PC-9 (cell line): ENCODE measurements around the gene NRG2. TPM values are rescaled to one million over a fixed set of nuclear protein-coding genes. Genes with fewer than 3 reads are reported as not detected.

Experiments
- BruUV-seq: library from RNA; stranded (reverse); fragments of 400-500 nt; replicated peaks from 2 replicates; lab custom pipeline; 2021; lab: Mats Ljungman, UMichigan
- CTCF ChIA-PET: fragments of 300-600 bp; sonication (Branson Sonifier 250); formaldehyde crosslinking; loops from one replicate; lab custom pipeline; 2022; ENCODE audit warnings: antibody characterized with exemption; lab: Charles Lee
- POLR2A ChIA-PET: fragments of 300-600 bp; sonication (Branson Sonifier 250); formaldehyde crosslinking; loops from one replicate; lab custom pipeline; 2022; ENCODE audit warnings: antibody characterized with exemption; ENCODE audit not compliant: unreplicated experiment; lab: Charles Lee
- DNase-seq, 2 experiments: peaks; one replicate each; pipeline versions ENCODE4 v3.0.0 to v3.0.0-alpha.2; 2015 to 2022; ENCODE audit warnings: mixed read lengths in 1 of 2
- H2AFZ ChIP-seq: fragments of 200-600 bp; sonication (generic); 2 replicates; pipeline ENCODE4 v1.8.1; 2017; ENCODE audit warnings: antibody characterized with exemption
- H3F3A ChIP-seq: fragments of 200-600 bp; sonication (generic); 2 replicates; pipeline ENCODE4 v1.8.1; 2017; ENCODE audit warnings: antibody characterized with exemption, mild to moderate bottlenecking, low read depth; ENCODE audit not compliant: insufficient read depth
- H3K27ac ChIP-seq: fragments of 200-600 bp; sonication (generic); 2 replicates; pipeline ENCODE4 v1.6.1; 2016; ENCODE audit warnings: mixed run types
- H3K27me3 ChIP-seq: fragments of 200-600 bp; sonication (generic); 2 replicates; pipeline ENCODE4 v1.6.1; 2016; ENCODE audit warnings: low read depth, mixed run types; ENCODE audit not compliant: insufficient read depth
- H3K36me3 ChIP-seq: fragments of 200-600 bp; sonication (generic); 2 replicates; pipeline ENCODE4 v1.6.1; 2016; ENCODE audit warnings: low read depth, mixed run types
- H3K4me1 ChIP-seq: fragments of 200-600 bp; sonication (generic); replicated peaks from 2 replicates; pipeline ENCODE4 v1.6.1; 2016; ENCODE audit warnings: mixed run types; ENCODE audit not compliant: insufficient read depth
- H3K4me2 ChIP-seq: fragments of 200-600 bp; sonication (generic); 2 replicates; pipeline ENCODE4 v1.6.1; 2017; ENCODE audit warnings: mixed run types
- H3K4me3 ChIP-seq: fragments of 200-600 bp; sonication (generic); 2 replicates; pipeline ENCODE4 v1.6.1; 2016; ENCODE audit warnings: mixed run types
- H3K79me2 ChIP-seq: fragments of 200-600 bp; sonication (generic); 2 replicates; pipeline ENCODE4 v1.6.1; 2017; ENCODE audit warnings: low read depth, mixed run types
- H3K9me2 ChIP-seq: fragments of 200-600 bp; sonication (generic); 2 replicates; pipeline ENCODE4 v1.8.1; 2017; ENCODE audit warnings: mild to moderate bottlenecking; ENCODE audit not compliant: insufficient read depth
- H3K9me3 ChIP-seq: fragments of 200-600 bp; sonication (generic); 2 replicates; pipeline ENCODE4 v1.8.1; 2016; ENCODE audit warnings: low read depth; ENCODE audit not compliant: insufficient read depth
- H4K20me1 ChIP-seq: fragments of 200-600 bp; sonication (generic); 2 replicates; pipeline ENCODE4 v1.8.1; 2017; ENCODE audit not compliant: insufficient read depth
- CTCF ChIP-seq: fragments of 200-600 bp; sonication (generic); conservative IDR thresholded peaks from 2 replicates; pipeline ENCODE4 v1.6.1; 2017; ENCODE audit warnings: mixed run types, antibody characterized with exemption, mild to moderate bottlenecking, moderate library complexity
- EZH2 ChIP-seq: fragments of 200-600 bp; sonication (generic); IDR thresholded peaks from 2 replicates; pipeline ENCODE4 v1.8.0; 2017; ENCODE audit warnings: antibody characterized with exemption, low read depth
- intact Hi-C: fragments of 100-400 bp; cut with micrococcal nuclease; formaldehyde crosslinking; loops from one replicate; pipeline ENCODE4 v1.10.0; 2022; ENCODE audit not compliant: unreplicated experiment
- total RNA-seq: library from RNA; stranded (reverse); gene quantifications from 2 replicates; pipeline ENCODE4 v1.2.3, GENCODE V29; 2021

NRG2 gene
- total RNA-seq, 1 experiment from 2014 or later: not detected

GRCh38 chr5:139839918-139840317, 203.2 kb downstream of the NRG2 start:
- POLR2A ChIA-PET: no interaction called here
- BruUV-seq: no TSS peak
- no peaks in the 10 kb centered on the region for H3K36me3 ChIP-seq

GRCh38 chr5:139839232-139839815, 203.8 kb downstream of the NRG2 start:
- POLR2A ChIA-PET: no interaction called here
- no TSS peak for BruUV-seq

More at GRCh38 chr5:139839918-139840317, 203.2 kb downstream of the NRG2 start:
- Histone ChIP-seq H3K4me3 (no peak overlapping the region), H3K9me2 (no peaks in the 10 kb centered on the region), H3K4me1 (no peaks in the 10 kb centered on the region), H3K9me3 (no peaks in the 10 kb centered on the region), H3K27ac (no peak overlapping the region), H2AFZ (no peak overlapping the region), H3F3A (no peaks in the 10 kb centered on the region), H3K4me2 (no peak overlapping the region), H4K20me1 (no peaks in the 10 kb centered on the region), H3K27me3 (peaks cover 7% of the 10 kb centered on the region; the same call in 1 of the 2 replicates), H3K79me2 (no peaks in the 10 kb centered on the region)
- CTCF ChIA-PET: no interaction called here
- TF ChIP-seq CTCF (no peak), EZH2 (no peak)
- intact Hi-C loops: no loop called here
- DNase-seq: no peak

GRCh38 chr5:139838381-139839197, 204.5 kb downstream of the NRG2 start:
- no peaks in the 10 kb centered on the region for H3F3A ChIP-seq
- H4K20me1 ChIP-seq: no peaks in the 10 kb centered on the region
- TF ChIP-seq EZH2 (no peak), CTCF (no peak)
- H3K4me1 ChIP-seq: no peaks in the 10 kb centered on the region
- no peak overlapping the region for H2AFZ ChIP-seq
- ChIA-PET POLR2A (no interaction called here), CTCF (no interaction called here)
- H3K27me3 ChIP-seq: peaks cover 17% of the 10 kb centered on the region
- H3K79me2 ChIP-seq: no peaks in the 10 kb centered on the region
- H3K9me3 ChIP-seq: no peaks in the 10 kb centered on the region
- H3K4me3 ChIP-seq: no peak overlapping the region
- intact Hi-C loops: no loop called here
- BruUV-seq: no TSS peak
- no peak overlapping the region for H3K27ac ChIP-seq
- H3K36me3 ChIP-seq: no peaks in the 10 kb centered on the region
- no peaks in the 10 kb centered on the region for H3K9me2 ChIP-seq
- no peak for DNase-seq
- no peak overlapping the region for H3K4me2 ChIP-seq

More at GRCh38 chr5:139839232-139839815, 203.8 kb downstream of the NRG2 start:
- H4K20me1 ChIP-seq: no peaks in the 10 kb centered on the region
- no peak overlapping the region for H3K4me3 ChIP-seq
- no peak overlapping the region for H2AFZ ChIP-seq
- TF ChIP-seq CTCF (no peak), EZH2 (no peak)
- peaks cover 12% of the 10 kb centered on the region for H3K27me3 ChIP-seq
- no peaks in the 10 kb centered on the region for H3K9me2 ChIP-seq
- intact Hi-C loops: no loop called here
- no peaks in the 10 kb centered on the region for H3K79me2 ChIP-seq
- no peaks in the 10 kb centered on the region for H3K36me3 ChIP-seq
- DNase-seq: no peak
- H3K4me1 ChIP-seq: no peaks in the 10 kb centered on the region
- H3K27ac ChIP-seq: no peak overlapping the region
- CTCF ChIA-PET: no interaction called here
- H3K4me2 ChIP-seq: no peak overlapping the region
- no peaks in the 10 kb centered on the region for H3K9me3 ChIP-seq
- H3F3A ChIP-seq: no peaks in the 10 kb centered on the region
